Activated CD4-positive, CD25-positive, alpha-beta regulatory T cell treated with anti-CD3 and anti-CD28 coated beads, Interleukin-2, amount 50 U/mL, for 16 hours (primary cell): ENCODE measurements around the gene HIBADH.
"Not testable (repeated sequence)": the region's sequence is repeated elsewhere in the genome, so short reads cannot be mapped to it uniquely, and the experiment has no call there.

ENCODE experiments used
- DNase-seq: peaks from one replicate; pipeline ENCODE4 v3.0.0-alpha.2; 2020; ENCODE audit warnings: low read depth, low spot score

The HIBADH gene

DNA sequence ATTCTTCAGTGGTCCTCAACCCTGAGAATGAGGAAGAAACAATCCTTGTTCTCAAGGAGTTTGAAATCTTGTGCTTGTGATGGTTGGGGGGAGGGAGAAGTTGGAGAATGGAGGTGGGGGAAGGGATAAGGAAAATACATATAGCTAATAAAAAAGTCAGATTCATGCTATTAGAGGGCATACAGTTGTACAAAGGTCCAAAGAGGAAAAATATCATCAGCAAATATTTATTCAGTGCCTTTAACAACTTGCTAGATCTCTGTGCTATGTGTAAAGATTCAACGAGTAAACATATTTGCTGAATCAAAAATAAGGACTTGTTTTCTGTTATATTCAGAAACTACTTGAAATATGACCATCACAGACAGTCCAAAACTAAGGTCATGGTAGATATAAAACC is 114.4 kb downstream of the HIBADH start:
- DNase-seq, result no peak

DNA sequence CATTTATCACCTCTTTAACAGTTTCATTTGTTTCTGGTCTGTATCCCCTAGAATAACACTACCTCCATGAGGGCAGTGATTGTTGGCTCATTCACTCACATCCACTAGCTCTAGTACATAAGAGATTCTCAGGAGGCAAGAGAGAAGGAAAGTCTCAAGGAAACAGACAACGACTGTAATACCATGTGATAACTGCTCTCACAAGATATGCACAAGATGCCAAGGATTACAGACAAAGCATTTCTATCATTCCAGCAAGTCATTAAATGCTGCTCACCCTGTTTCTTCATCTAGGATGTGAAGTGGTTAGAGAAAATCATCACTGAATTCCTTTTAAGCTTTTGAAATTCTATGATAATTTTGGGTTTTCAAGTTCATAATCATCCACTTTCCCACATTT is 115.3 kb downstream of the HIBADH start:
- no peak for DNase-seq

DNA sequence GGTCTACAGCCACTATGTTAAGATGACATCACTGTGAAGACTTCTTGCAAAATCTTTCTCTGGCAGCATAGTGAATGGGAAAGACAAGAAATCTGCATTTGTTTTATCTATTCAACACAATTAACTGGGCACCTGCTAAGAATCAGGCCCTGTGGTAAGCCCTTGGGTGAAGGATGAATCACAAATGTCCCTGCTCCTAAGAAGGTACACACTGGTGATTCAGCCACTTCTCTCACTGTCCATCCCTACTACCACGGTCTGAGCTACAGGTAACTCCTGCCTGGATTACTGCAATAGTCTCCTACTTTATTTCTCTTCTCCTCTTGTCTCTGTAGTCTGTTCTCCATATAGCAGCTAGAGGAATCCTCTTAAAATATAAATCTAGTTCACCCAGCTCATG is 116.1 kb downstream of the HIBADH start:
- DNase-seq, result no peak

DNA sequence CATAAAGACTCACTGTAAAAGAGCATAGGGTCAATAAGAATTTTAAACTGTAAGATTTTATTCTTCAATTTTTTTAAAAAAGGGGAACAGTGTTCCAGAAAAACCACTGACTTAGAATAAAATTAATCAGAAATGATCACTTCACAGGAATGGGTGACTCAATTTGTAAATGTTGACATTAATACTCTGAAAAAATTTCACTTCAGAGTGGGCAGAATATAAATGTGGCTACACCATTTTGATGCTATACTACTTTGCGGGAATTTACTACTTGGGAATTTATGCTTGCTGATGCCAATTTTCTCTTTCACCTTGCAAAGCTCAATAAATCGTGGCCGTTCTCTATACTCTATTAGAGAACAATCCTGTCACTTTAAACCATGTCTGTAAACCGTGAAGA is 126.9 kb downstream of the HIBADH start:
- DNase-seq, result no peak

DNA sequence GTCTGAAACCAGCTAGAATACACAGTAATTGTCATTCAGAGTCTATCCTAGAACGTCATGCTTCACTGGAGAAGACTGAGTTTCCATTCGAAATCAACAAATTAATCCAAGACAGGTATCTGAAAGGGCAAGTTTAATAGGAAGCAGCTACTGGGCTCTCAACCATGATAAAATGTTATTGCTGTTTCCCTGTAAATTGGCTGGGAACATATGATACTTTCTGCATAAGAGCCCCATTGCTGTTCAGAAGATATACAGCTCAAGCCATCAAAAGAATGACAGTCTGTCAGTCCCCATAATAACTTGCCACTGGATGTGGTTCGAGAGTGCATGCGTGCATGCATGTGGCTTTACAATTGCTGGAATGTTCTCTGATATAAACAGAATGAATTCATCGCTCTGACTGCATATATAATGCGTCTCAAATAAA is 129.0 kb downstream of the HIBADH start:
- DNase-seq, result no peak

DNA sequence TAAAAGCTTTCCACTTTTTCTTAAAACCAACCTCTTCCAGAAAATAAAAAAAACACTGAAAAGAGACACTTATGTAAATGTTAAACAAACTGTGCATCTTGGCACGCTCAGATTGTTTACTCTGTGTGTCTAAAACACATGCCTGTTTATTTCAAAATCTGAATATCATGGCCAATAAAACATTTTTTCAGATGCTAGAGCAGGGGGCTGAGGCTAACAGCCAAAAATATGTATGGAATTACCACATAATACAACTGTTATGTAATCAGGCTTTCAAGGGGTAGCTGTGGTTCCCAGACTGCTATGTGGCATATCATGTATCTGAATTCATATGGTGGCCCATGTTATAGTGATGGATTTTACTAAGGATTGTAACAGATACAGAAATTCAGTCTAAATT is 130.4 kb downstream of the HIBADH start:
- no peak for DNase-seq

DNA sequence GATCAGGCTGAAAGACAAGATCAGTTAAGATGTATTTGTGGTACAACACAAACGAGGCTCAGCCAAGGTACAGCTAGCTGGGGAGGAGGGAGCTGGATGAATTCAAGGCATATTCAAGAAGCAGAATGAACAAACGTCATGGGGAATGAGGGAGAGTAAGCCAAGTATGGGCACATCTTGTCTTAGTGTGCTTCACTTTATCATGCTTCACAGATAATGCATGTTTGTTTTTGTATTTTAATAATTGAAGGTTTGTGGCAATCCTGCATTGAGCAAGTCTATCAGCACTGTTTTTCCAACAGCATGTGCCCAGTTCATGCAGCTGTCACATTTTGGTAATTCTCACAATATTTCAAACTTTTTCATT is 135.4 kb downstream of the HIBADH start:
- no peak for DNase-seq

DNA sequence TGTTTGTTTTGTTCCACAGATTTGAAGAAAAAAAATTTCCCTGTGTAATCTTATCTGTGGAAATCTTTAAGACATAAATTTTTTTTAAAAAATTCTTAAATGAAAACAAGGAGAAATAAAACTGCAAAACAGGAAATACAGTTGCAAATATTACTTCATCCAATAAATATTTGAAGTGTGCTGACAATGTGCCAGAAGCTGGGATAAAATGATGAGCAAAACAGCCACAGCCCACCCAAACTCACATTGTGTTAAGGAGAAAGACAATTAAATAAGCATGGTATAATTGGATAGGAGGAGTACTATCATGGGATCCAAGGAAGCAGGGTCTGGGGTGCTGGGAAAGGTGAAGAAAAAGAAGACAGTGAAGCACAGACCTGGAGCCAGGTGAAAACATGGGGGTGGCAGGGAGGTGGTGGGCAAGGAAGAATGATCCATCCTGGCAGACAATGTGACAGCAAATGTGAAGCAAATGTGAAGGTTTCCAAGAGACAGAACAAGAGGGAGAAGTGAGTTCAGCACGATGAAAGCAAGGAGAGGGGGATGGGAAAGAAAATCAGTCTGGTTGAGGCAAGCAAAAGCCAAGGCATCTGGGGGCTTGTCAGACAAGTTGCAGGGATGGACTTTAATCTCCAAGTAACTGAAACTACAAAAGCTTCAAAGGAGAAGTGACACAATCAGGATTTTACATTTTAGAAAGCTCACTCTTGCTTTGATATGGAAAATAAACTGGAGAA is 135.9 kb downstream of the HIBADH start:
- no peak for DNase-seq

DNA sequence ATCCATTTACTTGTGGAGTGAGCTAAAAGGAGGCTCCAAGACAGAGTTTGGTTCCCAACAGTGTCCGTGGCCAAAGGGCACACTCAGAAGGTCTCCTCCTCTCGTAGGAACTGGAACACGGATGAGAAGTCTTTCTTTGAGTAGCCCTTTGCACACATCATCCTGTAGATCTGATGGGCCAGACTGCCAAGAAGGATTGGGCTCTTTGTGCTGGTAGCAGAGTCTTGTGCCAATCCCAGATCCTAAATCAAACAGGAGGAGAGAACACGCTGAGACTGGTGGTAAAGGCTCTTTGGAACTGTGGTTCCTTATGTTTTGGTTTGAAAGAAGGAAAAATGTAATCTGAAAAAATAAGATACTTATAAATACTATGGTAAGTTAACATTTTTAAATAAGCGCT is 136.6 kb downstream of the HIBADH start:
- no peak for DNase-seq

DNA sequence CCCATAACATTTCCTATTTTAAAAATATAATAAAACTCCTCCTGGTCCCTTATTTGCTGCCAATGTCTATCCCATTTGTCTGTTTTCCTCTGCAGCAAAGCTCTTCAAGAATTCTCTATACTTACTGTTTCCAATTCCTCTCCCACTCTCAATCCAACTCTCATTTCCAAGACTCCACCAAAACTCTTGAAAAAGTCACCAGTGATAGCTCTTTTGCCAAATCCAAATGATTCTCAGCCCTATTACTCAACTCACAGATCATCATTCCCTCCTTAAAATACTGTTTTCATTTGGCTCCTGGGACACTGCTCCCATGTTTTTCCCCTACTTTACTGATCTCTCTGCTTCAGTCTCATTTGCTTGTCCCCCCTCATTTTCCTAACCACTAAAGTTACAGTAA is 139.4 kb downstream of the HIBADH start:
- DNase-seq, result no peak

DNA sequence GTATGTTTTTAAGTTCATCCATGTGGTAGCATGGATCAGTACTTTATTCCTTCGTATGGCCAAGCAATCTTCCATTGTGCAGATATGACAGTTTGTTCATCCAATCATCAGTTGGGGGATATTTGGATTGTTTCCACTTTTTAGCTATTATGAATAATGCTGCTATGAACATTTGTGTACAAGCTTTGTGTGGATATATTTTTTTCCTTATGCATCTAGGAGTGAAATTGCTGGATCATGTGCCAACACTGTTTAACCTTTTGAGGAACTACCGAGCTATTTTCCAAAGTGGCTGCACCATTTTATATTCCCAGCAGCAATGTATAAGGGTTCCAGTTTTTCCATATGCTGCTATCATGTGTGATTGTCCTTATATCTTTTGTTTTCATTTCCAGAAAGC is 140.1 kb downstream of the HIBADH start:
- DNase-seq, result no peak

DNA sequence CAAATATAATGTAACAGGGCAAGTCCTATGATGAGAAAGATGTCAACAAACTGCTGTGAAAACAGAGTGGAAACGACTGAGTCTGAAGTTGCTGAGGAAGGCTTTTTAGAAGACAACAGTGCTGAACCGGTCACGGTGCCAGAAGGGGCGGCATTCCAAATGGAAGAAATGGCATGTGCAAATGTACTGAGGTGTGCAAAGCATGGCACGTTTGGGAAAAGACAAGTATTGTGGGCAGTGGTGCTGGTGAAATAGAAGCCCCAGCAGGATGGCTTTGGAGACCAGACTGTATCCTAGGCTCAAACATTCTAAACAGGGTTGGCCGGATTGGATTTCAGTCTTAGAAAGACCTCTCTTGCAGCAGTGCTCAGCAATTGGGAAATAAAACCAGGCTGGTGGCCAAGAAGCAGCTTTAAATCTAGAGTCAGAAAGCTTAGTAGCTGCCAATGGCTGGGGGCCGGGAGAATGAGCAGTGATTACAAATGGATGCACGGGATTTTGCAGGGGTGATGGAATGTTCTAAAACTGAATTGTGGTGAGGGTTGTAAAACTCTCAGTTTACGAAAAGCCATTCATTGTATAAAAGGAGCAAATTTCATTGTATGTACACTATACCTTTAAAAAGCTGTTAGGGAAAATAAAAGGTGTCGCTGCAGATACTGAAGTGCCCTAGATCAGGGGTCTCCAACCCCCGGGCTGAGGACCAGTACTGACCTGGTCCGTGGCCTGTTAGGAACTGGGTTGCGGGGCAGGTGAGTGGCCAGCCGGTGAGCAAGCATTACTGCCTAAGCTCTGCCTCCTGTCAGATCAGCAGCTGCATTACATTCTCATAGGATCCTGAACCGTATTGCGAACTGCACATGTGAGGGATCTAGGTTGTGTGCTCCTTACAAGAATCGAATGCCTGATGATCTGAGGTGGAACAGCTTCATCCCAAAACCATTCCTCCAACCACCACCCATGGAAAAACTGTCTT is 141.6 kb downstream of the HIBADH start:
- DNase-seq, result no peak

DNA sequence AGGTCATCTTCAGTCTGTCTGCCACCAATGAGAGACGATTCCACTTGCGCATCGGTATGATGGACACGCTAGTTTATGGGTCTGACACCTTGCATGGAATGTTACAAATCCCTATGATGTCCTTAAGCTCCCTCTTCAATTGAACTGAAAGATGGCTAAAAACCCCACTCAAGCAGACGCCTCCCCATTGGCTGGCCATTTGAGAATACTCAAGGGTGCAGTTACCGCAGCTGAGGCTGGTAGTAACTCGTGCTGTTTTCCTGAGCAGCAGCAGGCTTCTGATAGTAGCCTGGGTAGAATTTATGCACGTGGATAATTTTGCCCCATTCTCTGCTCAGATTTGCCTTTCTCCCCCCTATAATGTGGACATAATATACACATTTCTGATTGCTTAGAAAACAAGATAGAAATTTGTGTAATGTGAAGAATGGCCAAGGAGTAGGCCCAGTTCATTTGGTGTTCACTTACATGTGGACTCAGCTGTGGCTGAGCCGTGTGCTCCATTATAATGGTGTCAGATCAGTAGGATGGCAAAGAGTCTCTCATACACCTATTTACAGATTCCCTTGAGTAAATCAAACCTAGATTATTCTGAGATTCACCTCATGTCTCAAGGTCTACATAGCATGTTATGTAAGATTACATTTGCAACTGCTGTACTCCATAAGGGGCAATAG is 142.8 kb downstream of the HIBADH start:
- DNase-seq, result no peak

DNA sequence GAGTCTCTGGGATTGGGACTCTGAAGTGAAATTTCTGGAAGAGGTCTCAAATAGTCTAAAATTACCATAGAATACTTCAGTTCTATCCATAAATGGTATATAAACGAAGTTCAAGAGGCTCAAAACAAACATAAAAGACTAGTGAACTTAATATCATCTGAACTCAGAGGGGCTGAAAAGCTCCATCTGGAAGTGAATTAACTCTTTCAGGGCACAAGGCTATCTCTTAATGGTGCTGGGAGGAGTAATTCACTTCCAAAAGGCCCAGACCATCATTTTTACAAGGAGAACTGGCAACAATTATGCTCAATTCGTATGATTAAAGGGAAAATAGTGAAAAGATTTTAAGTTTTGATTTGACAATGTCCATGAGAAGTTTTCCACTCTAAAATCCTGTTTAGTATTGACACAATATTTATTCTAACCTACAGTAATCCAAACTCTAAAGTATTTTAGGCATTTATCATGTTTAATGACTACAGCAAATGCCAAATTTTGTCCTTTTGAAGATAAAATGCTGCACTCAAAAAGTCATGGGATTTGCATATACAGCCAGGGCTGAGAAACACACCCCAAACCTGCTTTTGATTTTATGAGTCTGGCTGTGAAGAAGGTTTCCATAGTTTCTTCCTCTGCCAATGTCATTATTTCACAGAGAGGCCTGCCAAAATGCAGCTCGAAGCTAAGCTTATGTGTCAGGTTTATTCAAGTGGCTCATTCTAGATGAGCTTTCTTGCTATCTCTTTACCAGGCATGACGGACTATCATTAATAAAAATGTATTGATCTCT is 143.9 kb downstream of the HIBADH start:
- no peak for DNase-seq

DNA sequence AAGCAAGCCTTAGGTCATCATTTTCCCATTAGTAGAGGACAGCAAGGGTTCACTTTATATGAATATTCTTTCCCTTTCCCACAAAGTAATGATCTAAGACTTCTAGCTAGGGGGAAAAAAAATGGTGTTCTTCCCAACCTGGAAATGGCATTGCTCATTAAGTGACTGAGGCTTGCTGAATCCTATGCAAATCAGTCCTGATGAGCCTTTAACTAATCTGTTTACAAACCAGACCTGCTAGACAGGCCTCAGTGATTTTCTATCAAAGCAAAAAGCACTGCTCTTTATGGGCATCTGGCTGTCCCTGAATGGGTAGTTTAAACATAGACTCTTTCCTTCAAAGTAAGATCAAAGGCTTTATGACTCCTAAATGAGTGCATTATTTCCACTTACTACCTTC is 146.3 kb downstream of the HIBADH start:
- no peak for DNase-seq

DNA sequence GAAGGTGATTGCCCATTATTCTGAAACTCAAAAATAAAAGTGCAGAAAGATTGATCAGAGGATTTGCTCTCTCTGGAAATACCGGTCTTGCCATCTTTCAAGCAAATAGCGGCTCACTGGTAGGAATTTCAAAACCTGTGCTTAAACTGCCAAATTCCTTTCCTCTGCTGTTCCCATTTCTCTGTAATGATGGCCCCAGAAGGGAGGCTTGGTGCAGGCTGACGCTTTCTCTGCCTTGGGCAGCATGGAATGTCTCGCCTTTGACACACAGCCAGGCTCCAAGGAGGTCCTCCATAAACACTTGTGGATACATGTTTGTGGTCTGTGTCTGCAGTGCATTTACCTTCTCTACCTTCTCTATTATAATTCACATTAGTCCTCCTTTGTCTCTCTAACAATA is 146.8 kb downstream of the HIBADH start:
- DNase-seq, result no peak

DNA sequence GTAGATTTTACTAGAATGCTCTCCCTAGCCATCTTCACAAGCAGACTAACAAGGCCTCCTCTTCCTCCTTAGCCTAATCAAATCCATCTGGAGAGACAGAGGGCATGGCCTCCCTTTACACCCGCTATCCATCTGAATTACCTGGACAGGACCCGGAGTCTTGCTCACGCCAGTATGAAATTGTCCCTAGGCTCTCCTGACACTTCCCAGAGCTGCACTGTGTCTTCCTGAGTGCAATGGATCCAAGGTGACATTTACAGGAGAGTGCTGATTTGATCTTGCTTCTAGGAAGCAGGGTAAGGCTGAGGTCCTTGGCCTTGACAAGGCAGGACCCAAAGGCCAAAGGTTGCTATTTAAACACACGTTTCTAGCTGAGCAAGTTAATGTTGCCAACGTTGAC is 147.8 kb downstream of the HIBADH start:
- DNase-seq, result no peak

DNA sequence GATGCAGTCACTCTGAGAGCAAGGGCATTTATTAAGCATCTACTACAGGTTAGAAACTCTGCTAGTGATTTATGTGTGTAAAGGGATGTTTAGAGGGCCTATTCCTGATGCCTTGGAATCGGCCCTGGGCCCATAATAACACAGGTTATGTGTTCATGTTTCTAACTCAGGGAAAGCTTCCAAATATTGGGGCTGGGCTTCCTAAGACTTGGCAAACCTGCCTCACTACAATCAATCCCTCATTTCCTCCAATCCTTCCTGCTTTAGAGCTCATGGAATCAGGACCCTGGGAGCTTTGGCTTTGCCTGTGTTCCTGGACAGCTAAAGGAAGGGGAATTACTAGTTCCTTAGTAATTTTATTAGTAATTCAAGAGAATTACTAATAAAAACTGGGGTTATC is 148.8 kb downstream of the HIBADH start:
- no peak for DNase-seq

DNA sequence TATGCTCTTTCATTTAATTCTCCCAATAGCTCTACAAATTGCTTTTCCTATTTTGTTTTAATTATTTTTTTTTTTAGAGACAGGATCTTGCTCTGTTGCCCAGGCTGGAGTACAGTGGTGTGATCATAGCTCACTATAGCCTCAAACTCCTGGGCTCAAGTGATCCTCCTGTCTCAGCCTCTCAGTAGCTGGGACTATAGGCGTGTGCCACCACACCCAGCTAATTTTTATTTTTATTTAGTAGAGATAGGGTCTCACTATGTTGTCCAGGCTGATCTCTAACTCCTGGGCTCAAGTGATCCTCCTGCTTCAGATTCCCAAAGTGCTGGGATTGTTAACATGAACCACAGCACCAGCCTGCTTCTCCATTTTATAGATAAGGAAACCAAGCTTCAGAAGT is 151.3 kb downstream of the HIBADH start:
- DNase-seq, result not testable (repeated sequence)

DNA sequence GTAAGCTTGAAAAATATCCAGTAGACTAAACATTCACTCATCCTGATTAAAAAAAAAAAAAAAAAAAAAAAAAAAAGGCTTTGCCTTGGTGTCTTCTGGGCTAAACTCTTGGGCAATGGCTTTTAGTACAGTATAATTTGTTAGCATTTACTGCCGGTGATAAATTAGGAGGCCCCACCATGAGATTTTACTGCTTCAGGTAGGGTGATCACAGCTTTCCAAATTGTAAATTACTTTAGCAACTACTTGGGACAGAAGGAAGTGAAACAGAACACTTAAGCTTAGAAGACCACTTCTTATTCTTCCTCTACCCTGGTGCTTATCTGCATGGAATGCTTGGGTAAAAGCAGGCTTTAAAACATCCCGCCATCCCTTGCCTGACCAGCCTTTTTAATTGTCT is 152.1 kb downstream of the HIBADH start:
- no peak for DNase-seq

DNA sequence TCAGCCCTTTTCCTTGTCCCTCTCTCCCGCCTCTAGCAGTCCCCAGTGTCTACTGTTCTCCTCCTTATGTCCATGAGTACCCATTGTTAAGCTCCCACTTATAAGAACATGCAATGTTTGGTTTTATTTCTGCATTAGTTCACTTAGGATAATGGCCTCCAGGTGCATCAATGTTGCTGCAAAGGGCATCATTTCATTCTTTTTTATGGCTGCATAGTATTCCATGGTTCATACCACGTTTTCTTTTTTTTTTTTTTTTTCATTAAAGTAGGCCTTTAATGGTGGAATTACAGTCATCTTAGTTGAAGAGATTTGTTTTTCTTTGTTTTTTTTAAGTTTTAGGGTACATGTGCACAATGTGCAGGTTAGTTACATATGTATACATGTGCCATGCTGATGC is 160.8 kb downstream of the HIBADH start:
- not testable (repeated sequence) for DNase-seq

DNA sequence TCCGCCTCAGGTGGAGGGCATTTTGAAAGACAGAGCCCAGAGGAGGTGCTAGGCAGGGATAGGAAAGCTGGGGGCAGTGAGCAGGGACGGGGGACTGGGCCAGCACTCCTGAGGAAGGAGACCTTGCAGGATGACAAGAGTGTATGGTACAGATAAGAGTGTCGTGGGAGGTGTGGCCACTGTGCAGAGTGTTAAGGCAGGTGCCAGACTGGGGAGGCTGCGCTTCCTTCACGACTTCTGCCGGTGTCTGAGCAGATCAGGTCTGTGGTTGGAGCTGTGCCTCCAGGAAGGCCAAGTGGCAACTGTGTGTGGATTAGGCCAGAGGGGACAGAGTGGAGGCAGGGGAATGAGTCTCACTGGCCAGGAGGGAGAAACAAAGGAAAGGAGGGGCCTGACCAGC is 161.7 kb downstream of the HIBADH start:
- DNase-seq, result no peak
